Parathyroid adenoma (tissue), 2 donors: ENCODE results near the gene CLDN4.

ENCODE experiments used
- H2AFZ ChIP-seq: fragments of 300-600 bp; sonication (generic); one replicate; pipeline ENCODE4 v1.7.0; 2017; ENCODE audit warnings: antibody characterized with exemption, mild to moderate bottlenecking
- H3K27ac ChIP-seq: fragments of 300-600 bp; sonication (generic); one replicate; pipeline ENCODE4 v1.7.0; 2017
- H3K27me3 ChIP-seq: fragments of 300-600 bp; sonication (generic); one replicate; pipeline ENCODE4 v1.7.0; 2017; ENCODE audit warnings: low read length; ENCODE audit not compliant: control insufficient read depth, insufficient read depth
- H3K36me3 ChIP-seq: fragments of 300-600 bp; sonication (generic); one replicate; pipeline ENCODE4 v1.7.0; 2017; ENCODE audit warnings: low read length; ENCODE audit not compliant: control insufficient read depth, insufficient read depth
- H3K4me1 ChIP-seq: fragments of 300-600 bp; sonication (generic); one replicate; pipeline ENCODE4 v1.7.0; 2017; ENCODE audit warnings: control low read depth
- H3K4me2 ChIP-seq: fragments of 300-600 bp; sonication (generic); one replicate; pipeline ENCODE4 v1.7.0; 2017; ENCODE audit warnings: low read length
- H3K4me3 ChIP-seq: fragments of 300-600 bp; sonication (generic); one replicate; pipeline ENCODE4 v1.7.0; 2017; ENCODE audit warnings: low read depth, low read length
- H3K79me2 ChIP-seq: fragments of 300-600 bp; sonication (generic); one replicate; pipeline ENCODE4 v1.7.0; 2017; ENCODE audit warnings: control low read depth
- H3K9ac ChIP-seq: fragments of 300-600 bp; sonication (generic); one replicate; pipeline ENCODE4 v1.7.0; 2017; ENCODE audit warnings: mild to moderate bottlenecking
- H3K9me3 ChIP-seq: fragments of 300-600 bp; sonication (generic); one replicate; pipeline ENCODE4 v1.7.0; 2017; ENCODE audit warnings: low read length; ENCODE audit not compliant: control insufficient read depth
- CTCF ChIP-seq: fragments of 300-600 bp; sonication (generic); IDR thresholded peaks from one replicate; pipeline ENCODE4 v1.7.0; 2017; ENCODE audit warnings: antibody characterized with exemption, mild to moderate bottlenecking
- donor health status: primary hyperparathyroidism.

The CLDN4 gene

GRCh38 chr7:73799282-73800141 lies 31.3 kb upstream of the CLDN4 start:
- H3K9ac ChIP-seq, result no peak overlapping the region
- no peak for TF ChIP-seq CTCF
- no peaks in the 10 kb centered on the region for H3K79me2 ChIP-seq

GRCh38 chr7:73801577-73801976 lies 29.2 kb upstream of the CLDN4 start:
- H3K9ac ChIP-seq, result no peak overlapping the region
- H3K36me3 ChIP-seq, result no peaks in the 10 kb centered on the region

More at GRCh38 chr7:73799282-73800141, 31.3 kb upstream of the CLDN4 start:
- Histone ChIP-seq H3K36me3 (no peaks in the 10 kb centered on the region), H3K4me3 (no peak overlapping the region), H3K27me3 (no peaks in the 10 kb centered on the region), H3K4me2 (no peak overlapping the region), H3K9me3 (no peaks in the 10 kb centered on the region), H2AFZ (no peak overlapping the region), H3K27ac (no peak overlapping the region), H3K4me1 (no peaks in the 10 kb centered on the region)

GRCh38 chr7:73802459-73802858 lies 28.3 kb upstream of the CLDN4 start:
- H3K27ac ChIP-seq, result no peak overlapping the region
- no peaks in the 10 kb centered on the region for H3K36me3 ChIP-seq
- H2AFZ ChIP-seq, result no peak overlapping the region
- no peaks in the 10 kb centered on the region for H3K79me2 ChIP-seq
- H3K4me3 ChIP-seq, result no peak overlapping the region
- H3K27me3 ChIP-seq, result no peaks in the 10 kb centered on the region
- no peak overlapping the region for H3K9ac ChIP-seq
- H3K4me1 ChIP-seq, result no peaks in the 10 kb centered on the region
- H3K4me2 ChIP-seq, result no peak overlapping the region
- no peaks in the 10 kb centered on the region for H3K9me3 ChIP-seq
- no peak for TF ChIP-seq CTCF

More at GRCh38 chr7:73801577-73801976, 29.2 kb upstream of the CLDN4 start:
- Histone ChIP-seq H3K4me3 (no peak overlapping the region), H2AFZ (no peak overlapping the region), H3K27me3 (no peaks in the 10 kb centered on the region), H3K4me1 (no peaks in the 10 kb centered on the region), H3K27ac (no peak overlapping the region), H3K79me2 (no peaks in the 10 kb centered on the region), H3K9me3 (no peaks in the 10 kb centered on the region), H3K4me2 (no peak overlapping the region)
- TF ChIP-seq CTCF, result no peak

- Histone ChIP-seq H3K9ac (no peak overlapping the region), H3K9me3 (no peaks in the 10 kb centered on the region), H2AFZ (no peak overlapping the region), H3K79me2 (no peaks in the 10 kb centered on the region), H3K36me3 (no peaks in the 10 kb centered on the region), H3K27me3 (no peaks in the 10 kb centered on the region), H3K4me2 (no peak overlapping the region), H3K27ac (no peak overlapping the region), H3K4me3 (no peak overlapping the region), H3K4me1 (no peaks in the 10 kb centered on the region)
- TF ChIP-seq CTCF, result no peak
Observed at GRCh38 chr7:73809467-73809951, 21.3 kb upstream of the CLDN4 start.

- no peaks in the 10 kb centered on the region for H3K9me3 ChIP-seq
- no peaks in the 10 kb centered on the region for H3K36me3 ChIP-seq
- H3K27me3 ChIP-seq, result no peaks in the 10 kb centered on the region
- no peak overlapping the region for H2AFZ ChIP-seq
- H3K27ac ChIP-seq, result no peak overlapping the region
- H3K9ac ChIP-seq, result no peak overlapping the region
- no peak overlapping the region for H3K4me2 ChIP-seq
- H3K4me3 ChIP-seq, result no peak overlapping the region
- no peaks in the 10 kb centered on the region for H3K79me2 ChIP-seq
- no peaks in the 10 kb centered on the region for H3K4me1 ChIP-seq
- no peak for TF ChIP-seq CTCF
Observed at GRCh38 chr7:73810998-73811360, 19.8 kb upstream of the CLDN4 start.
